GM19467 (cell line): ENCODE data around the gene PIP5K1A.
"Not testable (repeated sequence)": the region's sequence is repeated elsewhere in the genome, so short reads cannot be mapped to it uniquely, and the experiment has no call there.

Experiments
- ATAC-seq: cut with Tn5 transposase; IDR thresholded peaks from one replicate; pipeline ENCODE4 v1.9.1; 2021; ENCODE audit warnings: mild to moderate bottlenecking, moderate library complexity; ENCODE audit not compliant: unreplicated experiment

The PIP5K1A gene

GRCh38 chr1:151192047-151192446, 6.3 kb upstream of the PIP5K1A start:
- ATAC-seq = no peak

DNA sequence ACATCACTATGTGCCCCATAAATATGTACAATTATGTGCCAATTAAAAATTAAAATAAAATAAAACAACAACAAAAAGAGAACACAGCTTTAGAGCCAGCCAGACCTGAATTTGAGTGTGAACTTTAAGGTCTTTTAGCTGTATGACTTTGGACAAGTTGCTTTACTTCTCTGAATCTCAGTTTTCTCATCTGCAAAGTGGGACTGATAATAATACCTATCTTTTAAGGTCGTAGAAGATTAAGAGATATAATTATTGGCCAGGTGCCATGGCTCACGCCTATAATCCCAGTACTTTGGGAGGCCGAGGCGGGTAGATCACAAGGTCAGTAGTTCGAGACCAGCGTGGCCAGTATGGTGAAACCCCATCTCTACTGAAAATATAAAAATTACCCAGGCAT, 5.0 kb upstream of the PIP5K1A start:
- no peak for ATAC-seq

- ATAC-seq = no peak
These were observed 4.5 kb upstream of the PIP5K1A start for GRCh38 chr1:151193856-151194255.

GRCh38 chr1:151194894-151195594, 3.3 kb upstream of the PIP5K1A start:
- ATAC-seq = not testable (repeated sequence)

DNA sequence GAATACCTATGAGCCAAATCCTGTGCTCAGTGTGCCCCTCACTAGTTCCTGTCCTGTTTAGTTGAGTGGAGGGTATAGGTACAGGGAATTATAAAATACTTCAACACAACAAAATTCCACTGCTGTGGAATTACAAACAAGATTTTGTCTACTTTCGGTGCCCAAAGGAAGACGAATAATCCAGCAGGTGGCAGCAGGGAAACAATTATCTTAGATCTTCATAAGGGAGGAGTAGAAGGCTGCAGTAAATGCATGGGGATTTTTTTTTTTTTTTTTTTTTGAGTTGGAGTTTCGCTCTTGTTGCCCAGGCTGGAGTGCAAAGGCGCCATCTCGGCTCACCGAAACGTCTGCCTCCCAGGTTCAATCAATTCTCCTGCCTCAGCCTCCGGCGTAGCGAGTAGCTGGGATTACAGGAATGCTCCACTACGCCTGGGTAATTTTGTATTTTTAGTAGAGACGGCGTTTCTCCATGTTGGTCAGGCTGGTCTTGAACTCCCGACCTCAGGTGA, 2.0 kb upstream of the PIP5K1A start:
- no peak for ATAC-seq

GRCh38 chr1:151197863-151198253, 494 bp upstream of the PIP5K1A start:
- no peak for ATAC-seq

DNA sequence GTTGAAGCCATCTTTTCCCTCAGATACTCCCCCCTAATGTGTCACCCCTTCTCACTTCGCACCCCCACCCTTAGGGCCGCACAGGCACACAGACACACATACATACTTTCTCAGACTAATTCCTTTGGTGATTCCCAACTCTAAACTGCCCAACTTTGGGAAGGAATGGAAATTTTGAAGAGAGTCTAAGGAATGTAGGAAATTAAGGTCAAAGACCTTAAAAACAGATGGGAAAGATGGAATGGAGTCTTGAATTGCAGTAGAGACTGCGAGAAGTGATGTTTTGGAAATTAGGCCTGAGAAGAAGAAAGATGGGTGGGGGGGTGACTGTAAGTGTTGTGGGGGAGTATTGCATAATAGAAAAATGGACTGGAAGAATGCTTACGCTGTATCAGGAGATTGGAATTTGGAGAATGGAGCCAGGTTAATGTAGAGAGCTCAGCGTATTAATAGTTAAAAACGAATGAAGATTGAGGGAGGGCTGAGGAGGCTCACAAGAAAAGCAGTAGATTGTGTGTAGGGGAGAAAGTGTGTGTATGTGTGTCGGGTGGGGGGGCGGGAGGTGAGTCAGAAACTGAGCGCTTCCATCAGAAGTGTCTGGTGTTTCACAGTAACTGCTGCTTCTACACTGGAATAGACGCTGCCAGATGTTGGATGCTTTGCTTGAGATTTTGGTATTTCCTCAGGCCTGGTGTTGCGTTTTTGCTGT, 1.7 kb downstream of the PIP5K1A start:
- no peak for ATAC-seq

DNA sequence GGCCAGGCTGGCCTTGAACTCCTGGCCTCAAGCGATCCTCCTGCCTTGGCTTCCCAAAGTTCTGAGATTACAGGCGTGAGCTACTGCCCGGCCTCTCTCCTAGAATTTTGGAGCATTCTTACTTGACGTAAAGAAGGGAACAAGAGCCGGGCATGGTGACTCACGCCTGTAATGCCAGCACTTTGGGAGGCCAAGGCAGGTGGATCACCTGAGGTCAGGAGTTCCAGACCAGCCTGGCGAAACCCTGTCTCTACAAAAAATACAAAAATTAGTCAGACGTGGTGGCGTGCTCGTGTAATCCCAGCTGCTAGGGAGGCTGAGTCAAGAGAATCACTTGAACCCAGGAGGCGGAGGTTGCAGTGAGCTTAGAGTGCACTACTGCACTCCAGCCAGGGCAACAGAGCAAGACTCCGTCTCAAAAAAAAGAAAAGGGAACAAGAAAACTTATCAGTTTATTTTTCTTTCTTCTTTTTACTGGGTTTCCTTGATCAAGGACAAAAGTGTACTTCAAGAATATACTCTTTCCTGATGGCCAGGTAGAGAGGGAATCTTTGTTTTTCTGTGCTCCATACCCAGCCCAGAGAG, 7.1 kb downstream of the PIP5K1A start:
- not testable (repeated sequence) for ATAC-seq

DNA sequence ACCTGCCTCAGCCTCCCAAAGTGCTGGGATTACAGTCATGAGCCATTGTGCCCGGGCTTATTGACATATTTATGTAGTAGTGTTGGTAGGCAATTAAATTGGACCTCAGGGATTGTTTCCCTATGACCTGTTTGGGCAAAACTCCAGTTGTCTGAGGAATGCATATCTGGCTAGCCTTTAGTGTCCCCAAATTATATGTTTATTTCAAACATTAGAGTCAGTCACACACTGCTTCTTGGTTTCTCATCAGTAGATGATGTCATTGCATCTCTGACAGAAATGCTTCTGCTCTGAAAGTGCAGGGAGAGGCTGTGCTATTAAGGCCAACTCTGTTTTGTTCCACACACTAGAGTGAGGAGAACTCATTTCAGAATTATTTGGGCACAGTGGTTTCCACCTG, 12.5 kb downstream of the PIP5K1A start:
- no peak for ATAC-seq

- ATAC-seq = no peak
These were observed 13.8 kb downstream of the PIP5K1A start for GRCh38 chr1:151211972-151212705.

GRCh38 chr1:151213560-151213959, 15.2 kb downstream of the PIP5K1A start:
- no peak for ATAC-seq

DNA sequence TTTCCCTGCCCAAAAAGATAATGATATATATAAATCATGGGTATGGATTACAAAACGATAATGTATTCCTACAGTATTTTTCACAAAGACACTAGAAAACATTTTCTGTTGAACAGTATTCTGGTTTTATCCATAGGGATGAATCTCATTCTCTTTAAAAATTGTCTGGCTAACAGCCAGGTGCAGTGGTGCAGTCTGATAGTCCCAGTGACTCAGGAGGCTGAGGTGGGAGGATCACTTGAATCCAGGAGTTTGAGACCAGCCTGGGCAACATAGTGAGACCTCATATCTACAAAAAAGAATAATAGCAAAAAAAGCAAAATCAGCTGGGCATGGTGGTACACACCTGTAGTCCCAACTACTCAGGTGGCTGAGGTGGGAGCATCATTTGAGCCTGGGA, 23.3 kb downstream of the PIP5K1A start:
- no peak for ATAC-seq

GRCh38 chr1:151222130-151222529, 23.8 kb downstream of the PIP5K1A start:
- ATAC-seq = no peak

- ATAC-seq = no peak
These were observed 36.9 kb downstream of the PIP5K1A start for GRCh38 chr1:151235235-151235634.

GRCh38 chr1:151237678-151238466, 39.5 kb downstream of the PIP5K1A start:
- no peak for ATAC-seq

DNA sequence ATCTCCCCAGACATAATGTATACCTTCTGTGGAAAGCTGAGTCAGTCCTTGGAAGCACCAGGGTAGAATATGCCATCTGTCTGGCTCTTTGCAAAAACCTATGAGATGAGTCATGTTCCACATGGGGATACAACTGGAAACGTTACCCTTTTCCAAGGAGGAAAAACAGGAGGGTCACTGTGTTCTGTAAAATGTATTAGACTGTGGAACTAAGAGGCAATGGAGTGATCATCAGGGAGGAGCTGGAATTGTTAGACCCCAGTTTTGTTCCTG, 40.1 kb downstream of the PIP5K1A start:
- ATAC-seq = no peak

DNA sequence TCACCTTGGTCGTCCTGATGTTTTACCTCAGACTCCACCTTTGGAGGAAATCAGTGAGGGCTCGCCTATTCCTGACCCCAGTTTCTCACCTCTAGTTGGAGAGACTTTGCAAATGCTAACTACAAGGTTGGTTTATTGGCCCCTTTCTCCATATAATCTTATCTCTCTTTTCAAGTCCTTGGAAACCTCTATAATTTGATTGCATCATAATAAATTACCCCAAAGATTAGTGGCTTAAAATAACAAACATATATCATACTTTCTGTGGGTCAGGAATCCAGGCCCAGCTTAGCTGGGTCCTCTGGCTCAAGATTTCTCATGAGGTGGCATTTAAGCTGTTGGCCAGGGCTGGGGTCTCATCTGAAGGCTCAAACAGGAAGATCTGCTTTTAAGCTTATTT, 44.1 kb downstream of the PIP5K1A start:
- no peak for ATAC-seq

DNA sequence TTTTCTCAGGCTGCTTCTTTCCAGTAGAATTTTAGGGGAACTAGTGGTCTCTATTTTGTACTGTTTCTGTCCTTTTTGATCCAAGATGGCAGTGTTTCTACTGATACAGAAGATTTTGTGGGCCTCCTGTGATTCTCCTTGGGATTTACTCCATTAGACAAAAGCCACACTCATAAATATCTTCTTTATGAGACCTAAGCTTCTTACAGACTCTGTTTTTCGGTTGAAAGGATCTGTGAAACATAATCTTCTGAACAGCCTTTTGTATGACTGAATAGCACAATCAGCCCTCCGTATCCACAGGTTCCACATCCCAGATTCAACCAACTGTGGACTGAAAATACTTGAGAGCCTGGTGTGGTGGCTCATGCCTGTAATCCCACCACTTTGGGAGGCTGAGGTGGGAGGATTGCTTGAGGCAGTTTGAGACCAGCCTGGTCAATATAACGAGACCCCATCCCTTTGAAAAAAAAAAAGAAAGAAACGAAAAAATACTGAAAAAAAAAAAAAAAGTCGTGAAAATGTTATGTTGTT, 45.4 kb downstream of the PIP5K1A start:
- no peak for ATAC-seq

DNA sequence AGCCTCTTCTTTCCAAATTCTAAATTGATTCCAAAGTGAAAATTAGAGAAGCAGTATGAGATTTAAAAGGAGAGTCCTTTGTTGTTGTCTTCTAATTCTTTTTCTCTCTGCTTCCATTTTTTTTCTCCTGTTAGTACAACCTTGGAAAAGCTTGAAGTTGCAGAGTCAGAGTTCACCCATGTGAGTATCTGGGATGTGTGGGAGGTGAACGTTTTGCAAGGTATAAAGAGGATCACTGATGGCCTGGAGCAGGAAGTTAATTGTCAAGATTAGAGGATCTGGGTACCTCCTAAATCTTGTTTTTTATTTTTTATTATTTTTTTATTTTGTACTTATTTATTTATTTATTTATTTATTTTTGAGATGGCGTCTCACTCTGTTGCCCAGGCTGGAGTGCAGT, 48.4 kb downstream of the PIP5K1A start:
- no peak for ATAC-seq

GRCh38 chr1:151251656-151252470, 53.5 kb downstream of the PIP5K1A start:
- ATAC-seq = no peak
